Stimulated activated CD4-positive, alpha-beta T cell treated with anti-CD3 and anti-CD28 coated beads, Interleukin-12 subunit alpha, Interleukin-12 subunit beta, amount 100 ng/mL, for 4 hours (primary cell): ENCODE results near the gene CEACAM19.
"Not testable (repeated sequence)": the region's sequence is repeated elsewhere in the genome, so short reads cannot be mapped to it uniquely, and the experiment has no call there.

Source experiments
- DNase-seq: peaks from one replicate; pipeline ENCODE4 v3.0.0-alpha.2; 2020

CEACAM19 gene

DNA sequence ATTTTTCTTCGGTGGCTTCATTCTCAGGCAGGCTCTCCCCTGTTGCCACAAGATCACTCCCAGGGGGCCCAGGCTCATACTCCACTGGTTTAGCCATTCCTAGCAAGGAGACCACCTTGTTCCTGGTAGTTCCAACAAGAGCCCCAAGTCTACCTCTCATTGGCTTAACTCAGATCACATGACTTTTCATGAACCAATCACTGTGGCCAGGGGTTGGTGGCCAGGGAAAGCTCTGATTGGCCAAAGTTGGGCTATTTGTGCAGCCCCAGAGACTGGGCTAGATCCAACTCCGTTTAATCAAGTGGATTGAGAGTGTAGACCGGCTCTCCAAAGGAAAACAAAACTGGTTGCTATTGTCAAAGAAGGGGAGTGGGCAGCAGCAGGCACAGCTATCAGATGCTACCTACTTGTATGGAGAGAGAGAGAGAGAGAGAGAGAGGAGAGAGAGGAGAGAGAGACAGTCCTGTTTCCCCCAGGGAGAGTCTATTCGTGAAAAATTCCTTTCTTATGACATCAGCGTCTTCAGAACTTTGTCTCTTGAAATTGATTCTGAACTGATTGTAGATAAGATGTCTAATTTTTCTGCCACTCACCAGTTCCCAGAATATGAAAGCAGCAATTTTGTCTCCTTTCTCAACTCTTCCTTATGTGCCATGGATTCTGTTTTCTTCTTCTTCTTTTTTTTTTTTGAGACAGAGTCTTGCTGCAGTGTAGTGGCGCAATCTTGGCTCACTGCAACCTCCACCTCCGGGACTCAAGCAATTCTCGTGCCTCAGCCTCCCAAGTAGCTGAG is 5.9 kb downstream of the CEACAM19 start:
- no peak for DNase-seq

DNA sequence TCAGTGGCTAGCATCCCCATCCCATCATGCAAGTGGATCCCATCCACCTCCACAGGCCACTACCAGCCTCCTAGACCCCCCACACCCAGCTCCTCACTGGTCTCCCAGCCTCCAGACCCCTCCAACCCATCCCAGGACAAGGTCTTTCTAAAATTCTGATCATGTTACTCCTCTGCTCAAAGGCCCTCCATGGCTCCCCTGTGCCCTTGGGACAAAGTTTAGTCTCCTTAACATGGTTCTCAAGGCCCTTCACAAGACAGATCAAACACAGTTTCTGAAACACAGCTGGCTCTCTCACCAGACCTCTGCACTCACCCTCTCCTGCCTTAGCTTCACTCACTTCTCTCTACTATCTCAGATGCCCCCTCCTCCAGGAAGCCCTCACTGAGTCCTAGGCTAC is 9.3 kb downstream of the CEACAM19 start:
- no peak for DNase-seq

DNA sequence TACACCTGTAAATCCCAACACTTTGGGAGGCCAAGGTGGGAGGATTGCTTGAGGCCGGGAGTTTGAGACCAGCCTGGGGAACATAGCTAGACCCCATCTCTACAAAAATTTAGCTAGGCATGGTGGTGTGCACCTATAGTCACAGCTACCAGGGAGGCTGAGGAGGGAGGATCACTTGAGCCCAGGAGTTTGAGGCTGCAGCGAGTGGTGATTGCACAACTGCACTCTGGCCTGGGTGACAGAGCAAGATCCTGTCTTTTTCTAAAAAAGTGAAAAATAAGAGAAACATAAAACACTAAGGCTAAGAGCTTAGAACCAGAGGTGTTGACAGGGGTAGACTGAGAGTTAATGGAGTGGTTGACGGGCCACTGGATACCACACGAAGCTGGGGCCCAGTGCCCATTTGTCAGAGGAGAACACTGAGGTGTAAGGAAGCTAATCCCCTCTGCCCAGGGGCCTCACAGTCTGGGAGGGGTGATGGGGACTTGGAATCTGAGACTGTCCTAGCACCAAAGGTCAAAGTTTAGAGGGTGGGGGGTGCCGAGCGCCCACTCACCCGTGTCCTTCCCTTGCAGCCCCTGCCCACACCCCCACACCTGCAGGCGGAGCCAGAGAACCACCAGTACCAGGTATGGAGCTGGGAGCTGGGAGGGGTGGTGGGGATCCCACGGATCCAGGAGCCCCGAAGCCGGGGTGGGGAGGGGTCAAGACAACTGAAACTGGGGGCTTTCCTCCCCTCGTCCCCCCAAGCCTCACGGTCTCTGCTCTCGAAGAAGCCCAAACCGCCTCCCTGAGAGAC is 10.9 kb downstream of the CEACAM19 start:
- DNase-seq: no peak

DNA sequence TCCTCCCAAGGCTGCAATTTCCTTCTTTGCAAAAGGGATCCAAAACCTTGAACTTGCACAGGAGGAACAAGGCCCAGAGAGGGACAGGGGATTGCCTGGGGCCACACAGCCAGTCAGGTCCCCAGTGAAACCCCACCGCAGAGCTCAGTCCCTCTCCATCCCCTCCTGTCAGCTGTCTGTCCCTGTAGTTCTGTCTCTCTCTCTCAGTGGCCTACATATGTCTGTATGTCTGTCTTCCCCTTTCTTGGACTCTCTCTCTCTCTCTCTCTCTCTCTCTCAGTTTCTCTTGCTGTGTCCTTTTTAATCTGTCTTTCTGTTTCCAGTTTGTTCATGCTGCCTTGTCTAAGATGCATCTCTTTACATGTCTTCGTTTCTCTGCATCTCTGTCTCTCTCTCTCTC is 11.5 kb downstream of the CEACAM19 start:
- DNase-seq: no peak

DNA sequence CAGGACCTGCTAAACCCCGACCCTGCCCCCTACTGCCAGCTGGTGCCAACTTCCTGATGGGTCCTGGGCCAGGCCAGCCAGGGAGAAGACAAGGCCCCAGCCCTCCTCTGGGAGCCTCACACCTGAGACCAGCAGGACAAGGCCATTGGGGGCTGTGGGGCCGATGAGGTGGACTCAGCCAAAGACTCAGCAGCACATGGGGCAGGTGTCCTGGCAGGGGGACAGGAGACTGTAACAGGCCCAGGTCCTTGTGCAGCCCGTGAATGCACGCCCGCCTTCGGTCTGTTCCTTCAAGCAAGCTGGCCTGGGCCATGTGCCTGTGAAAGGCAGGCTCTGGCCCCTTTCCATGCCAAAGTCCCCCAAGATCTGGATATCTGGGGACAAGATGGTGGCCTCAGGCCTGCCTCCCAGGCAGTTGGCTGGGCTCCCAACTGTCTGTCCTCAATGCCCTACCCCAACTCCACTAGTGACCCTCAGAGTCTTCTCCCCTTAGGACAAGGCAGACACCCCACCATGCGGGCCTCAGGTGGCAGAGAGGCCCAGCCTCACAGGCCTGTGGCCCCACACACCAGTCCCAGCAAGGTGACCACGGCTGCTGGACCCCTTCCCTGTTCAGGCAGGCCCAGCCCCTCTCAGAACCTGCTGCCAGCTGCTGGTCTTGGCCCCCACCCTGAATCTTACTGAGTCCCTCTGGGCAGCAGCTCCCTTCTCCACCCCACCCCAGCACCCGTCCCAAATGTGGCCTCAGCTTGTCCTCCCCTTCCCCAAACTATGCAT is 12.3 kb downstream of the CEACAM19 start:
- no peak for DNase-seq

DNA sequence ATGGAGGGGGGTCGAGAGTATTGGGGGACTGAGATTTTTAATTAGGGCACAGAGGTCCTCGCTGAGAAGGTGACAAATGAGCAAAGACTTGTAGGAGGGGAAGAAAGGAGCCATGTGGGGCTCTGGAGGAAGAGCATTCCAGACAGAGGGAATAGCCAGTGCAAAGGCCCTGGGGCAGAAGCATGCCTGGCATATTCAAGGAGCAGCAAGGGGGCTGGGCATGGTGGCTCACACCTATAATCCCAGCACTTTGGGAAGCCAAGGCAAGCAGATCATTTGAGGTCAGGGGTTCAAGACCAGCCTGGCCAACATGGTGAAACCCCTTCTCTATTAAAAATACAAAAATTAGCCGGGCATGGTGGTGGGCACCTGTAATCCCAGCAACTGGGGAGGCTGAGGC is 13.1 kb downstream of the CEACAM19 start:
- DNase-seq: not testable (repeated sequence)

DNA sequence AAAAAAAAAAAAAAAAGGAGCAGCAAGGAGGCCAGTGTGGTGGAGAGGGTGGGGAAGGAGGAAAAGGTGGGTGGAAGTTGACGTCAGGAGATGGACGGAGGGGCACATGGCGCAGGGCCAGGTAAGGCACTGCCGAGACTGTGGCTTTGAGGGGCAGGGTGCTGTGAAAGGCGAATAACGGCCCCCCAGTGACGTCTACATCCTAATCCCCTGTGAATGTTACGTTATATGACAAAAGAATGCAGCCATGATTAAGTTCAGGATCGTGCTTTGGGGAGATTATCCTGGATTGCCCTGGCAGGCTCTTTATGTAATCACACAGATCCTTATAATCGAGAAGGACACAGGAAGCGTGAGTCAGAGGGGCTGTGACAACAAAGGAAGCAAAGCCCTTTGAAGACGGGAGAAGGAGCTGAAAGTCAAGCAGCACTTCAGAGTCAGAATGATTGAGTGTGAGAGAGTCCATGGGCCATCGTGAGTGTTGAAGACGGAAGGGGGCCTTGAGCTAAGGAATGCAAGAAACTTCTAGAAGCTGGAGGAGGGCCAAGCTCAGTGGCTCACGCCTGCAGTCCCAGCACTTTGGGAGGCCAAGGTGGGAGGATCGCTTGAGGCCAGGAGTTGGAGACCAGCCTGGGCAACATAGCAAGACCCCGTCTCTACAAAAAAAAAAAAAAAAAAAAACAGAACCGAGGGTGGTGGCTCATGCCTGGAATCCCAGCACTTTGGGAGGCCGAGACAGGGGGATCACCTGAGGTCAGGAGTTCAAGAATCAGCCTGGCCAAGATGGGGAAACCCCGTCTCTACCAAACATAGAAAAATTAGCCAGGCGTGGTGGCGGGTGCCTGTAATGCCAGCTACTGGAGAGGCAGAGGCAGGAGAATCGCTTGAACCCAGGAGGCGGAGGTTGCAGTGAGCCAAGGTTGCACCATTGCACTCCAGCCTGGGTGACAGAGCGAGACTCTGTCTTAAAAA is 13.9 kb downstream of the CEACAM19 start:
- no peak for DNase-seq

DNA sequence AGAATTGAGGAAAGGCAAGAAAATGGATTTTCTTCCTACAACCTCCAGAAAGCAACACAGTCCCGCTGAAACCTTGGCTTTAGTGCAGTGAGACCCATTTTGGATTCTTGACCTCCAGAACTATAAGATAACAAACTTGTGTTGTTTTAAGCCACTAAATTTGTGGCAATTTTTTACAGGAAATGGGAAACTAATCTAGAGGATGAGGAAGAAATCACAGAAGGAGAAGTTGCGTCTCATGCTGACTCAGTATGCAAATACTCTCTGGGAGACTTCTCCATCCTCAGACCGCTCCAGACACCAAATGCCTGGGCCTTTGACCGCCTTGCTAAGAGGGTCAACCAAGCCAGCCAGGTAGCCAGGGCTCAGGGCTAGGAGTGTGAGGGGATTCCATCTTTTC is 14.6 kb downstream of the CEACAM19 start:
- no peak for DNase-seq

DNA sequence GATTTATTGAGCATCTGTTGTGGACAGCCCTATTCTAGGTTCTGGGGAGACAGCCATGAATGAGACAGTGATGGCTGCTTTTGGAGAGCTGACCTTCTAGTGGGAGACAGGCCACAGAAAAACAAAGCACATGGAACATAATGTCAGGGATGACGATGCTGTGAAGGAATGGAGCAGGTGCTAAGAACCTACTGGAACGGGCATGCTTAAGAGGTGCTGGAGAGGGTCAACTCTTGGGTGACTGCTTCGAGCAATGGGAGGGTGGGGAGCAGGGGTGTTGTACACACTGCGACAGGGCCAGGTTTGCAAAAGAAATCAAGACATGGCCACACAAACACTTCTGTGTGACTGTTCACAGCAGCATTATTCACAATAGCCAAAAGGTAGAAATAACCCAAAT is 15.6 kb downstream of the CEACAM19 start:
- DNase-seq: no peak

DNA sequence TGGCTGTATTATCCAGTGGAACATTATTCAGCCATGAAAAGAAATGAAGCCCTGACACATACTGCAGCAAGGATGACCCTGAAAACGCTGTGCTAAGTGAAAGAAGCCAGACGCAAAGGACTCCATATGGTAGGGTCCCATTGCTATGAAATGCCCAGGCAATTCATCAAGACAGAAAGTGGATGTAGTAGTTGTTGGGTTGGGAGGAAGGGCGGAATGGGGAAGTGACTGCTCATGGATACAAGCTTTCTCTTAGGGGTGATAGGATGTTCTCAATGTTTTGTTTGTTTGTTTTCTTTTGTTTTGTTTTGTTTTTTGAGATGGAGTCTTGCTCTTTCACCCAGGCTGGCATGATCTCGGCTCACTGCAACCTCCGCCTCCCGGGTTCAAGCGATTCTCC is 16.6 kb downstream of the CEACAM19 start:
- no peak for DNase-seq

DNA sequence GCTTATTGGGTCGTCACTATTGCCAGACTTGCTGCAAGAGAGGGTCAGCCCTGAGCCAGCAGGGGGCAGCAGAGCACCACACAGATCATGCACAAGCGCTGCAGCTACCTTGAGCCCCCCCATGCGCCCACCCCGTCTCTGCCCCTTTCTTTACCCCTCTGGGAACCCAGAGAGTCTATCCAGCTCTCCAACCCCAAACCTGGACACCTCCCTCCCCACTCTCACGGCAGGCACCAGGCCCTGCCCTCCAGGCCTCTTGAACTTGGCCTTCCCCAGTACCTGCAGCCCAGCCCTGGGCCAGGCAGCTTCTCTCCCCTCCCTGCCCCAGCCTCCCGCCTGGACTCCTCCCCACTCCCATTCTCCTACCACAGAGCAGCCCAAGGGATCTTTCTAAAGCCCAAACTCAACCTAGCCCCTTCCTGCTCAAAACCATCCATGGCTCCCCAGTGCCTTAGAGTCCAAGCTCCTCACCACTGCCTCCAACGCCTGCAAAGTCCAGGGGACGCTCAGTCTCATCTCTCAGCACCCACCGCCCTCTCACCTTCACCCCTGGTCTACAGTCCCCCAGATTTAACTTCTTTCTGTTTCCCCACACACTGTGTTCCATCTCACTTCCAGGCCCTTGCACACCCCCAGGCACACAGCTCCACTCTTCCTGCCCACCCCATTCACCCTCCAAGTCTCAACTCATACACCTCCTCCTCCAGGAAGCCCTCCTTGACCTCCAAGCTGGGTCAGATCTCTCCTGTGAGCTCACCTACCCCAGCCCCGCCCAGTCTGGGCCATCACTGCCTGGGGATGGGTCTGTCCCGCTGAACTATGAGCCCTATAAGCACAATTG is 18.2 kb downstream of the CEACAM19 start:
- DNase-seq: peak; percentile 85

DNA sequence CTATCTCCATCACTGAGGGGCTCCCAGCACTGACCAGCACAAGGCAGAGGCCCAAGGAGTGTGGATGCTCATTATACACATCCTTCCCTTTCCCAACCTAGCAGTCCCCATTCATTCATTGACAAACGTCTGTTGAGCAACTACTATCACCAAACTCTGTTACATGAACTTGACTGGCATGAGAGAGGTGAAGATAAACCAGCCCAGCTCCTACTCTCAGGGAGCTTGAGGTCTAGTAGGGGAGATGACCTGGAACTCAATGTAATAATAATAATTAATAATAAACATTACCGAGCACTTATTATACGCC is 18.8 kb downstream of the CEACAM19 start:
- DNase-seq: no peak

DNA sequence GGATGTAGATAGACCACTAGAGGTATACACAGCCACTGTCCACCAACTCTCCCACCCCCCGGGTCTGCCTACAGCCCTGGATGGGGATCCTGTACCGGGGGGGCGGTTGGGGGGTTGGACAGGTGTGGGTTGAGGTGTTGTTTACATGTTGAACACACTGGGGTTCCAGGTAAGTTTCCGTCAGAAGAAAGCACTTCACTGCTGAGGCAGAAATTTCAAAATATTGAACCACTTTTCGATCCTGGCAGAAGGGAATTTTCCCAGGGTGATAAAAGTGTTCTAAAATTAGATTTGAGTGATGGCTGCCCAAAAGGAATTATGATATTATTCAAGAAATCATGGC is 21.1 kb downstream of the CEACAM19 start:
- no peak for DNase-seq

DNA sequence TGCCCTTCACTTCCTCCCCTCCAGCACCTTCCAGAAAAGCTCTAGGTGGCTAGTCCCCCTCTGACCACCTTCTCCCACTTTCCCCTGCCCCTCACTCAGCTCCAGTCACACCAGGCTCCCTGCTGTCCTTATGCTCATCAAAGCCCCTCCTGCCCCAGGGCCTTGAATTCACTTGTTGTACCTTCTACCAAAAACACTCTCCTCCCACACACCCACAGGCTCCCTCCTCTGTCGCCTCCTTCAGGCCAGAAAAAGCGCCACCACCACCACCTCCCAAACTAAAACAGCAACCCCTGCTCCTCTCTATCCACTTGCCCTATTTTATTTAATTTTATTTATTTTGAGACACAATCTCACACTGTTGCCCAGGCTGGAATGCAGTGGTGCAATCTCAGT is 22.9 kb downstream of the CEACAM19 start:
- peak; percentile 11 for DNase-seq

DNA sequence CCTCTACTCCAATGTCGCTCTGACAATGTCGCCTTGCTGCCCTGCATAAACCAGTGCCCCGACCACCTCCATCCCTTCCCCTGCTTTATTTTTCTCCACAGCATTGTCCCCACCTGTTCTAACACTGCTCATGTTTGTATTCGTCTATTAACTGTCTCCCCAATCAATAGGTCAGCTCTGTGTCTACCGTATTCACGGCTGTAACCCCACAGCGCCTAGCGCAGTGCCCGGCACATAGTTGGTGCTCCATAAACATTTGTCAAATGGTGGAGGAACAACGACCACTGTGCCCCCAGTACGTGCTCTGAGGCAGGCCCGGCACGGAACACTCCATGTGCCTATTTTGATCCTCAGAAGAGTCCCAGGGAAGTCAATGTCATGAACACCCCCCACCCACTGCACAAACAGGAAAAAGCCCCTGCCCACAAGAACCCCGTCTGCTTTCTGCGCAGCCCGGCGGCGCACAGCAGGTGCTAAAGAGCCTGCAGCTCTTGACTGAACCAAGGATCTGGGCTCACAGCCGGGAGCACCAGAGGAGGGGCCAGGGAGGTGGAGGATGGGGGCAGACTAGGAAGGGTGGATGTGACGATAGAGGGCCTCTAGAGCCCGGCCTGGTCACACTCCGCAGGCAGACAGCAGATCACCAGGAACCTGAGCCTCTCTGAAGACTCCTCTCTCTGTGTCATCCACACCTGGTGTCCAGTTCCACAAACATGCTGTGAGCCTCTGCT is 25.8 kb downstream of the CEACAM19 start:
- no peak for DNase-seq

DNA sequence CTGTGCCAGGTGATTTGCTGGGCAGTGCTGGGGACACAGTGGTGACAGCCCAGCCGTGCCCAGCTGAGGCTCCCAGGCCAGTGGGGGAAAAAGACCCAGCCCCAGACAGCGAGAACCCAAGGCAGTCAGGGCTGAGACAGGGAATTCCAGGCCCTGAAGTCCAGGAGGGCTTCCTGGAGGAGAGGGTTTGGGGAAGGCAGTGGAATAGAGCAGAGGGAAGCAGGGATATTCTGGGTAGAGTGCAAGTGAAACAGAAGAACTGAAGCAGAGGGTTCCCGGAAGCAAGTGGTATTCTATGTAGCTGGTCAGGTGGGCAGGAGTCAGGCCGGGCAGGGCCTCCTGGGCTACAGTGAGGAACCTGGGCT is 26.4 kb downstream of the CEACAM19 start:
- no peak for DNase-seq

DNA sequence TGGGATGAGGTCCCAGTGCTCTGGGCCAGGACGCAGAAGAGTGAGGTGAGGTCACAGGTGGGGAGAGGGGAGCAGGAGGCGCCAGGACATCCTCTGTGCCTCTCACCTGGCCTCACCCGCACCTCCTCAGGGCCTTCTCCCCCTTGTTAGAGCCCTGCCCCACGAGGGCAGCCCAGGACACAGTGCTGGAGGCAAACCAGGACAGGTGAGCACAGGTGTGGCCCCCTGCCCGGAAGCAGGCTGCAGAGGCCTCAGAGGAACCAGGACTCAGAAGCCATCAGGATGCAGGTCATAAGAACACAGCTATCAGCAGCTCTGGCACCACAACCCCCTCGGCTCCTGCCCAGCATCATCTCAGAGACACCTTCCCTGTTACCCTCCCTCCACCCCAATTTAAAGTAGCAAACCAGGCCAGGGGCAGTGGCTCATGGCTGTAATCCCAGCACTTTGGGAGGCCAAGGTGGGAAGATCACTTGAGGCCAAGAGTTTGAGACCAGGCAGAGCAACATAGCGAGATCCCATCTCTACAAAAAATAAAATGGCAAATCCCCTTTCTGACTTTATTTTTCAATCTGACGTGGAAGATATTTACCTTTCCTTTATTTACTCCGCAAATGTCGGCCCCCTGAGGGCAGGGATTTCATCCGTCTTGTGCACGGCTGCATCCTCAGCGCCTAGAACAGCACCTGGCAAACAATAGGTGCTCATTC is 27.4 kb downstream of the CEACAM19 start, which contains the start of gene CEACAM16:
Gene CEACAM16, plus strand, starts transcription at position 660 of the 710 bp plus-strand sequence. CDS start 2,306 bp downstream, outside the sequence.
- no peak for DNase-seq

DNA sequence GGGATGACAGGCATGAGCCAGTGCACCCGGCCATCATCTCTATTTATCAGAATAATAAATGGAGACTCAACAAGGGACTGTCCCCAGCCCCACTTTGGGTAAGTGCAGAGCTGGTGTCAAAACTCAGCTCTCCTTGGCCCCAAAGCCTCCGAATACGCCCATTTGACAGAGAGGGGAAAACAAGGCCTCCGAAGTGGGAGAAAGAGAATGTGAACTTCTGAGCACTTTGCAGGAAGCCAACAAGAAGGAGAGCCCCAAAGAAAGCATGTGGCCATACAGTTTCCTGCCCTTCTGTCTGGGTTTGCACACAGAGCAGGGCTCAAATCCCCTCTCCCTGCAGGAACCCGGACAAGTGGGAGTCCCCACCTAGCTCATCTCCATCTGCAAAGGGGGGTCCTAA is 29.3 kb downstream of the CEACAM19 start:
- no peak for DNase-seq

DNA sequence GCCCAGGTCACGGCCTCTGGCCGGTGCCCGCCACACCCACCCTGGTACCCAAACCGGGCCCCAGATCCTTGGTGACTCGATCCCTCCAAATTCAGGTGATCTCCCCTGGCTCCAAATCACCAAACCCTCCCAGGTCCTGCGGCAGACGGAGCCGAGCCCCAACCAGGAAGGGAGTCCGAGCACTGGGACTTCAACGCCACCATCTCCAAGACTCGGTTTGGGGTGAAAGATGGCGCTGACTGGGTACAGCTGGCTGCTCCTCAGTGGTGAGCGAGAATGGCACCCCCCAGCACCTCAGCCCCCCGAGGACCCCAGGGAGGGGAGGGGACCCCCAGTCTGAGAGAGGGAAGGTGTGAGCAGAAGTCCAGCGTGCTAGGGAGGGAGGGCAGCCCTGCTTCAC is 29.9 kb downstream of the CEACAM19 start:
- DNase-seq: no peak

DNA sequence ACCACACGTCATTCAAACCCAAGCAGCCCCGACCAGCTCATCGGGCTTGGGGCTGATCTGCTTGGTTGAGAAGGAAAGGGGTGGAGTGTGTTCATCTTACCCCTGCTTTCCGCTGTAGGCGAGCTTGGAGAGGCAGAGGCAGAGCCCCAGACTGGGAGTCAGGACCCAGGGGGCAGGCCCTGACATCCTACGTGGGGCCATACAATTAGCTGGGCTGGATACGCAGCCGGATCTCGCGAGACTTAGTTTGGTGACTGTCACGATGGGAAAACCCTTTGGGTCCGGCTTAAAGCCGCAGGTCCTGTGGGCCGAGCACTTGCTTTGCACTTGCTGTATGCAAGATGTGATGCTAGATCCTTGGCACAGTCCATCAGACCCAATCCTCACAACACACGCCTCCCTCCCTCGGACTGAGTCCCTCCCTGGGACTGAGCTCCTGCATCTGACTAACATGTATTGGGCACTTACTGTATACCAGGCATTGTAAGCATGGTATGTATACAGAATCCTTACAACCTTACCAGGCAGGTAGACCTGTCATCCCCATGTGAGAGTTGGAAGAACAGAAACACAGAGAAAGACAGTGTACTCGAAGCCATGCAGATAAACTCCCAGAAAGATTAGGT is 31.4 kb downstream of the CEACAM19 start:
- no peak for DNase-seq
